IPS-11a (cell line): ENCODE measurements around the gene HOXB6.

ENCODE experiments used
- H3K4me3 ChIP-seq: one replicate; pipeline ENCODE4 v1.5.1; 2013; ENCODE audit warnings: low read depth, low read length, control low read depth

HOXB6 gene

DNA sequence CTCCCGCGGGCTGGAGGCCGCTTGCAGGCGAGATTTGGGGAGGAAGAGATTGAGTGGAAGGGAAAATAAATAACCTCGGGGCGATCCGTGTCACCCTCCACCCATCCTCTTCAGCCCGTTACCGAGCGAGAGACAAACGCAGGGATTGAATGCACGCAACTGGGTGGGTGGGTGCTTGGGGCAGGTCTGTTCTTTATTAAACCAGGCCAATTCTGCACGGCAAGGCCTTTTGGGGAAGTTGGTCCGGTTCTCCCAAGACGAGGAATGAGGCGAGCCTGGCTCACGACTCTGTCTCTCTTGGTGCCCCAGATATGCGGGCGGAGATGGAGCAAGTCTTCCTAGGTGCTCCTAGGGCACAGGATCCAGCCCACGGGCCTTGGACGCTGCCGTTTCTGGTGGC is 6.4 kb upstream of the HOXB6 start:
- no peak overlapping the region for H3K4me3 ChIP-seq

DNA sequence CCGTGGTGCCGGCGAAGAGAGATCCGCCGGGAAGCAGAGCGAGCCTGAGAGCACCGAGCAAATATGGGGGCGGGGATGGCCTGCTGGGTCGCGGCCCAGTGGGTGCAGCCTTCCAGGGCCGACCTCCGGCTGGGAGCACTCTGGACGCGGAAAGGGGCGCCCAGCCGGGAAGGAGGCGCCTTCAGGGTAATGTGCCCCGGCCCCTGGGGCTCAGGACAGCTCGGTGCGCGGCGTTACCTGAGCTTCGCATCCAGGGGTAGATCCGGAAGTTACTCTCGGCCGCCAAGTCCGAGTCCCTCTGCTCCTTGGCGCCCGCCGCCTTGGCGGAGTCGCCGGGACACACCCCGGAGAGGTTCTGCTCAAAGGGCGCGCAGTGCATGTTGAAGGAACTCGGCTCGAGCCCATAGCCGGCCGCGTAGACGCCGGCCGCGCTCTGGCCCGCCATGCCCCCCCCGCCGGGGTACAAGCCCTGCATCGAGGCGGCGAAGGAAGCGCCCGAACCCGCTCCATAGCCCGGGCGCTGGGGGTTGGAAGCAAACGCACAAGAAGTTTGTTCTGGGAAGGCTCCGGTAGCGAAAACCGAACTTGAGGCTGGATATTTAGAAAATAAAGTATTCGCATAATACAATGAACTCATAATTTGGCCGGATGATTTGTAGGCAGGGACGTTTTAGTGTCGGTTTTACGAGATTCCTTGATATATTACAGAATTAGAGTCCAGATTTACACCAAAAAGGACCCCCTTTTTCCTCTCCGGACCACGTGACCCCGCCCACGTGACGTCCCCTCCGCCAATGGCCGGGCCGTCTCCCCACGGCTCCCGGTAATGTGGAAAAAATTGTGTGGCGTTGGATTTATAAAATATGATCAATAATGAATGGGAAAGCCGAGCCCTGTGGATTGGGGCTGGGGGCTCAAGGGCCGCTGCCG is 5.8 kb upstream of the HOXB6 start, which contains the start of gene HOXB7:
Gene HOXB7, minus strand, starts transcription at position 736 of the 930 bp plus-strand sequence. Its CDS starts 99 bp downstream, at position 637.
- no peak within 1 kb of the TSS for H3K4me3 ChIP-seq

DNA sequence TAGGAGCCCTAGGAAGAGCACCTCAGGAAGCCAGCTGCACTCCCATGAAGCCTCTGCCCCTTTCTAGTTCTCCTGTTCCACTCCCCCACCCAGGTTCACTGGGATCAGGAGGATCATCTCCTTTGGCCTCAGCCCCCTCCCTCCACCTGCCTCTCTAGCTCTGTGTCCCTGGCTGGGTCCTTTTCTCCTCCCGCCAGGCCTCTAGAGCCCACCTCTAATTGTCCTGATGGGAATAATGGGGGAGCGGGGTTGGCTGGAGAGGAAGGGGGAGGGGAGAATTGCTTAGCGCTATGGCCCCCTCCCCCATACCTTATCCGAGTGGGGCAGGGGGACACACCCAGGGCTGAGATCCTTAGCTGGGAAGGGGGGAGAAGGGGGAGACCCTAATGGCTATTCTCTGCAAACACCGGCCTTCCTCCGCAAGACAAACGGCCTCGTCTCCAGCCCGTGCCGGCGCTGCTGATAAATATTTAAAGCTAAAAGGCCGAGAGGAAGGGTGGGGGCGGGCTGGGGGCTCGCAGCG is 5.0 kb upstream of the HOXB6 start:
- no peak overlapping the region for H3K4me3 ChIP-seq

DNA sequence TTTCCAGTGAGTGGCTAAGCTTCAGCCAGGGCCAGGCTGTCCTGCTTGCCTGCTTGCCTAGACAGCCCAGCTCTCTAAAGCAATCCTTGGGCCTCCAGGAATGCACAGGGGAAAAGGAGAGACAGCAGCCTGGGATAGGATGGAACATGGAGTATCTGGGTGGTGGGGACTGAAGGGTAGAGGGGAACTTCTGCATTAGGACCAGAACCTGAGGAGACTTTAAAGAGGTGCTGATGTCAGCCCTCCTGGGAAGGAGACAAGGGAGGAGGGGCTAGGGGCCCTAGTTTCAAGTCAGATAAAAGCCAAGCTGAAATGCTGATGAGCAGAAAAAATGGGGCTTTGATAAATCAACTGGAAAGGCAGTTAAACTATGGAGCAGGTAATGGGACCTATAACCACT is 4.2 kb upstream of the HOXB6 start:
- peak overlapping the region; percentile 4 for H3K4me3 ChIP-seq

DNA sequence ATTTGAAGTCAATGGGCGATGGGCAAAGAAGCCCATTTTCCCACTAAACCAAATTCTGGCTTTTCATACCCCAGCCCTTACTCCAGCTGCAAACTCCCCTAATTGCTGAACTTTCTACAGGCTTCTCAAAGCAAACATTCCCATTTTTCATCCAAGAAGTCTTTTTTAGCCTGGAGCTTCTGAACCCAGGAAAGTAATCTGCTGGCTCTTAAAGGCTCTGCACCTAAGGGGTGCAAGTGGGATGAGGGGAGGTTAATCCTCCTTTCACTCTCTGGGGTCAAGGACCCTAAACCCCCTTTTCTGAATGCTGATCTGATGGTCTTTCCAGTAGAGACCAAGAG is 3.7 kb upstream of the HOXB6 start:
- H3K4me3 ChIP-seq = no peak overlapping the region

DNA sequence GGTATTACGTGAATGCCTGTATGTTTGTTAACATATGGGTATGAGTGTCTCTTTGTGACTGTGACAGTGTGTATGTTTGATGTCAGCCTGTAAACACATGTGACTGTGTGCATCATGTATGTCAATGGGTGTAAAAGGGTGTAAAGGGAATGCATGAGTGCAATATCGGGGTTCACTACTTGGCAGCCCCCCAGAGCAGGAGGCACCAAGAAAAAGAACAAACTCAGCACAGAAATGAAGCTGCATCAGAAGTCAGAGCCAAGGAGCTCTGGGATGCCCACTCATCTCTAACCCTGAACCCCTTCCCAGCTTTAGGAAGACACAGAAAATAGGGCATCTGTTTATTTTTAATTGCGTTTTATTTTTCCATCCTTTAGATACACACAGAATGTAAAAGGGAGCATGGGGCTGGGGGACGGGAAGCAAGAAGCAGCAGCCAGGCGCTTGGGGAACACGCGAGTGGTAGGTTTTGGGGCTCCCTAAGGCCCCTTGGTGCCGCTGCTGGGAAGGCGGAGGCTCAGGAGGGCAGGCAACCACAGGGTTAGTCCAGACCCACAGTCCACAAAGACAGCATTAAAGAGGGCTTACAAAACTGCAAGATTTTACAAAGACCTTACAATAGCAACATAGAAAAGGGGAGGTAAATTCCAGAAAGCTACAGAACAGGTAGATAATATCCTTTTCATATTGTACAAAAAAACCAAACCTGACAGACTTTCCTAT is 2.3 kb upstream of the HOXB6 start:
- H3K4me3 ChIP-seq = no peak overlapping the region

DNA sequence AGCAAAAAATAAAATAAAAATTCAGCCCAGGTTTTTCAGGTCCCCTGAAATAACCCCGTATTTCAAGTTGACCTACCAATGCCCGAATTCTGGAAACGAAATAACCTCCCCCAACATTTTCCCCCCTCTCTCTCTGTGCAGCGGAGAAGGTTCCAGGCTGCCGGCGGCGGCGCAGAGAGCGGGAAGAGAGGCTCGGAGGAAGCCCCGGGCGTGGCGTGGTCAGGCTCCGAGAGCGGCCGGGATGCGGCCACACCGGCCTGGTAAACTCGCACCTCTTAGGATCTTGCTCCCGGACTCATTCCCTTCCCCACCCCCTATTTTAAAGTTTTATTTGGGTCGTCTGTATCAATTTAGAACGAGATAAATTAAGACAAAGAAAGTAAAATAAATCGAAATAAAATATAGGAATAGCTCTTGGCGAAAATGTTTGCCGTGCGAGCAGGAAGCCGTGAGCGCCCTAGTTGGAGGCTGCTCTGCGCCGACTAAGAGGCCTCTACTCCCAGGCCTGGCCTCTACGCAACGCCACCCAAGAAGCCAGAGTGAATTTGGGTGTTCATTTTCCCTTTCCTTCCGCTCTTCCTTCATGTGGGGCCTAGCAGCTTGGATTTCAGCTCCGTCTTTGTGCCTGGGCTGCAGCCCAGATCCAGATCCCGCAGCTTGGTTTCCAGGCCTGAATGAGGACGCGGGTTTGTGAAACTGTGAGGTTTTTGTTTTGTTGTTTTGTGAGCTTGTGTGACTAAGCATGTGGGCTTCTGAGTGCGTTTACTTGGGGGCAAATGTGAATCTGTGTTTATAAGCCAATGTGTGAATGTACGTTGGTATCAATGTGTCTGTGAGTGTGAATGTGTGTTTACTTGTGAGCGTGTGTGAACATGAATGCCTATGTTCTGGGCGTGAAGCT is 1.5 kb upstream of the HOXB6 start:
- H3K4me3 ChIP-seq = no peak overlapping the region

DNA sequence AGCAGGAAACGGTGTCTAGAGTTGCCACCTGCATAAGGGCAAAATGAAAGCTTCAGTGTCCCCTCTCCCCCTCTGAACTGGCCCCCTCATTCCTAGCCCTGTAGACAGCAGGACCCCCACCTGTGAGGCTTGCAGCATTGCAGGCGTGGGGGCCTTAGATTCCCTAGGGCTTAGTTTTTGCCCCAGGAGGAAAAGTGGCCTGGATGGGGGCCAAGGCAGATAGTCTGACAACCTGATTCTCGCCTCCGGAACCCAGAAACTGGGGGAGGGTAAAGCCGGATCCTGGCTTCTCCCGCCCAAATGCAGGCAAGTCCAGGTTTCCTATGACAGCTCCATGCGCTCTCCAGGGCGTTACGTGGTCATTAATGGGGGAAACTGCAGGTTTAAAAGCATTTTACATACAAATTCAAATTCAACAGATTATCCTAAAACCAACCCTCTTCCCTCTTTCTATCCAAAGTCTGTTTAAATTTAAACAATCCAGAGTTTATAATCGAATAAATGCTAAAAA is 678 bp upstream of the HOXB6 start:
- H3K4me3 ChIP-seq = no peak overlapping the region

DNA sequence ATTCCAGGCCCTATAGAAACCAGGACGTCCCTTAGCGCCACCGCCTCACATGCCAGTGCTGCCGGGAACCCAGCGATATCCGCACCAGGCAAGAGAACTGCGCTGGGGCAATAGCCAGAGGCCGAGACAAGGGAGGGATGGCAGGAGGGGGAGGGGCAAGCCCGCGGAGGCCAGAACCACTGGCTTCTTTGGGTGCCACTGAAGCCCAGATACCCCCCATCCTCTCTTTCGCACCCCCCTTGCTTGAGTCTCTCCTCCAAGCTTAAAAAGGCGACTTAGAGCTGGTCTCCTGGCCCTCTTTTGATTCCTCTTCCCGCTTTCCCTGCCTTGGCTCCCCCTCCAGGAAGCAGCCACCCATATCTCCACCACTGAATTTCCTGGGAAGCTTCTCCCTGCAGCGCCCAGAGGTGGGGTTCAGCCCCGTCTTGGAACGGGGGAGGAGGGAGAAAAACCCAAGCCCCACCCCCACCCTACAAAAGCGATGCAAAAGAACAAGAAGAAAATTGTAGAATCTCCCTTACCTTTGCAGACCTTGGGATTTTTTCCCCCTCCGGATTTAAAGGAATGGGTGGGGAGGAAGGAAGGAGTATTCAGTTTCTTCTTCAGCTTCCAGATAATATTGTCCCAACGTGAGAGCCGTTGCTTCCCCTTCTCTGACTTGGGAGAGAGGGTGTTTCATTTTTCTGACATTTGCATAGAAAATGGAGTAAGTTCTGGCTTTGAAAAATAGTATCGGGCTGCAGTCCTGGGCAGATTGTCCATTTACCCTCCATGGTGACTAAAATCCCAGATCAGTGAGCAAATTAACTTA is 622 bp downstream of the HOXB6 start:
- no peak overlapping the region for H3K4me3 ChIP-seq

DNA sequence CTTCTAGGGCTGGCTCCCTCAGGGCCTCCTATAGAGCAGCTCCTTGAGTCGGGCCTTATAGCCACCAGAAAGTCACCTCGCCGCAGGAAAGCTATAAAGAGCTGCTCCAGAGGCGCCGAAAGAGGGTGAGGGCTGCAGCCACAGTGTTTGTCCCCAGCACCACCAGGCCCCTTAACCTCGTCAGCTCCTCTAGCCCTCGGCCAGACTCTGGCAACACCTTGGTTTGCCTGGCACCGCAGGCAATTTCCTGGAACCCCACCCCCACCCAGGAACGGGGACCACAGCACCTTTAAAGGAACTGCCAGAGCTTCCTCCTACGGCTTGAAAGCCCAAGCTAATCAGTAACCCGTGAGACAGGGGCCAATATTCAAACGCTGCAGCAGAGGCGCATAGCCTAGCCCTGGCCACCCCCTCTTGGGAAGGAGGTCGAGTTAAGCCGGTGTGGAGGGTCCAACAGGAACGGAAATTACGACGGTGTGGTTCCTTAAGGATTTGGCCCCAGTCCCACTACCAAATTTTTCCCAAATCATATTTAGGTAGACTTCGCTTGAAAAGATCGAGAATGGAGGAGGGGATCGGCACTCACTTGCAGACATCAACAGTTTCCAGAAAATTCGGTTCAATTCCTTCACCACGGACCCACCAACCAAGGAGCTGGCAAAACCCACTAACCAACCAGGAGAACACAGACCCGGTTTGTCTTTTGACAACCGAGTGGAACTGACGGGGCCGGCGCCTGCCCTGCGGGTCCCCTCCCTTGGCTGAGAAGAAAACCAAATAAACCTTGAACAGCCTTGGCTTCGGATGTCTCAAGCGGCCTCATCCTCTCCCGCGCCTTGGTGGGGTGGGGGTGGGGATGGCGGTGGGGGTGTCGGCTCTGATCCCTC is 3.0 kb downstream of the HOXB6 start:
- no peak overlapping the region for H3K4me3 ChIP-seq

DNA sequence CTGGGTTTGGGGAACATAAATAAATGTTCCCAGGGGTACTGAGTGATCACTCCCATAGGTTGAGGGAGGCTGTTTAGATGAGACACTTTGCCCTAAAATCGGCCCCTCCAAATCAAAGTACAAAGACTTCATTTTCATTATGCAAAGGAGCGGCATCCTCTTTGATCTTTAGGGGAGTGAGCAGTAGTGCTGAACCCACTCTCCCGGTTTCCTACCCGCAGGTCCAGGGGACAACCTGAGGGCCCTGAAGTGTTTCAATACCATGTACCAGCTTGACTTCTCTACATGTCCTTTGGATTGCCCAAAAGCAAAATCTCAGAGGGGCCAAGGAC is 3.6 kb downstream of the HOXB6 start:
- no peak overlapping the region for H3K4me3 ChIP-seq

DNA sequence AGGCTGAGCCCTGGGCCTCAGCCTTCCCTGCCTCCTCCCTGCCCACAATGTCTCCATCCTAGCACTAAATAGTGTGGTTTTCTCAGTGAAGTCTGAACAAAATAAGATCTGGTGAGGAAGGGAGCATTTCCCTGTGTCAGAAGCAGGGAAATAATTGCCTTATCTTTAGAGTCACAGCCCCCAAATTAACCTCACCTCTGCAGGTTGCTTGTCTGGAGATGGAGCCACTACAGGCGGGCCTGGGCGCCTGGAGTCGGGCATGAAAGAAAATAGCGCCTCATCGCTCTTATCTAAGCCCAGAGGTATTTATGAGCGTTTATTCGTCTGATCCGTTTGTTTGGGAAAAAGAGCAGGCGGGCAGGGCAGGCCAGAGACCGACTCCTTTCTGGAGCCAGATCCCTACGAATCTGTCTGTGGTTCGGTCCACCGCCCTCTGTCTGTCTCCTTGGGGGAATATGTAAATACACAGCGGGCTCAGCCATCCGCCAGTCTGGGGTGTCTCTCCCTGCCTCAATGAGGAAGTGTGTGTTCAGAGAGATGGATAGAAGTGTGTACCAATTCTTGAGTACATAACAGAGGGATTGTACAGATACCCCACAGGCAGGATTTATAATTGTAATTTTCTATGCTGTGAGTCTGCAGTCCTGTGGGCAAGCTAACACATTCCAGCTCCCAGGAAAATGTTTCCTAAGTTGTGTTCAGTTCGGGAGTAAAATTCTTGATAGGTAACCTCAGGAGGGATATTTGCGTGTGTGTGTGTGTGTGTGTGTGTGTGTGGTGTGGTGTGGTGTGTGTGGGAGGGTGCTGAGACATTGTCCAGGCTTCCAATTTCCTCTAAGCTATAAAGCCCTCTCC is 4.3 kb downstream of the HOXB6 start:
- no peak overlapping the region for H3K4me3 ChIP-seq

DNA sequence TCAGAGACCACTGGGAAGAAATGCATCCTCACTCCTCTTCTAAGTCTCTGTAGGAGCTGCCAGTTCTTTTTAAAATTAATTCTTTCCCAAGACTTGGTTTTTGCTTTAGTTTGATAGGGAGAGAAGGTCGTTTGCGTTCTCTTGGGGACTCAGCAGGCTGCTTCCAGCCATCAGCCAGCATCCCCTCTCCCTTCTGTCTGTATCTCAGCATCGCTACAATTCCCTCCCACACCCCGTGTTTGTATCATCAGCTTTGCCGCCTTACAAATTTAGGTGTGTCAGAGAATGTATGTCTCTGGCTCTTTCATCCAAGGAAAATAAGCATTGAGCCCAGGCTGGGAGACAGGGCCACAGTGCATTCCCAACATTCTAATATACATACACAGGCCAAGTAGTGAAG is 5.4 kb downstream of the HOXB6 start:
- H3K4me3 ChIP-seq = no peak overlapping the region

DNA sequence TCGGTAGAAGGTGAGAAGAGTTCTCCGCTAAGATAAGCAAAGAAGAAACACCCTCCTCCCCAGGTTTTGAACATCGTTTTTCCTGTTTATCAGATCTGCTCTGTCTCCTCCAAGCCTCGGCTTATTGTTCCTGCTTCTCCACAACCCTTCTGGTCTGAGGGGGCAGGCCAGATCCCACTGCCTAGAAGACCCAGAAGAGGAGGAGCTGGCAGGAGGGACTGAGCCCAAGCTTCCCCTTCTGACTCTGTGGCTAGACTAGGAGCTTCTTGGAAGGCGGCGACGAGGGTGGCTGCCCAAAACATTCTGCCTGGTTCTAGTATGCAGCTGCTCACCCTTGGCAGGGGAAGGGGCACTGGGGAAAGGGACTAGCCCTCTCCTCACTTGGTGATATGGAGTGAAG is 6.0 kb downstream of the HOXB6 start:
- no peak overlapping the region for H3K4me3 ChIP-seq

DNA sequence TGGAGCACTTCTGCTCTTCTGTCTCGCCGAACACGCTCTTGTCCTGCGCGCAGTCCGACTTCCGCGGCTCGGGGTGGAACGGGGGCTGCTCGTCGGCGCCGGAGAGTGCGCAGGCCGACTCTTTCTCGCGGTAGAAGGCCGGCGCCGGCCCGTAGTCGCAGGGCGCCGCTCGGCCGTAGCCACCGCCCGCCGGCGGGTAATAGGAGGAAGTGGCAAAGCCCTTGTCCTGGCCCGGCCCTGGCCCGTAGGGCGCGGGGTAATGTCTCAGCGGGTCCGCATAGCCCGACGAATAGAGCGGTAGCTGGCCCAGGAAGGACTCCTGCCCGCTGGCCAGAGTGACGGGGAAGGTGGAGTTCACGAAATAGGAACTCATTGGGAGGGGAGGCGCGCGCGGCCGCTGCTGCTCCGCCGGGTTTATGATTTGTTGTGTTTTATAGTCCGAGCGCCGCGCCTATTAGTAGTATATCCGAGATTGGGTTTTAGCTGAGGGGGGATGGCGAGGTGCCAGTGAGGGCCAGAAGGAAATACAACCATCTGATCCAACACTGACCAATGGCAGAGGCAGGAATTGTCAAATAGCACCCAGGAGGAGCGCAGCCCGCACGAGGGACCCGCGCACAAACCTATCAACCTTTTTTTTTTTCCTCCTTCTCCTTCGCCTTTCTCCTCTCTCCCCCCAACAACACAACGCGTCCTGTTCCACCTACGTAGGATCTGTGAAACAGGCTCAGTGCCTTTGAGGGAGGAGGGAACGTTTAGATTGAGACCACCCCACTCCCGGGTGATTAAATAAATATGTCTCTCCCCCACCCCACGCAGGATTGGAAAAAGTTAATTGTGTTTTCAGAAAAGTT is 6.8 kb downstream of the HOXB6 start:
- no peak overlapping the region for H3K4me3 ChIP-seq

DNA sequence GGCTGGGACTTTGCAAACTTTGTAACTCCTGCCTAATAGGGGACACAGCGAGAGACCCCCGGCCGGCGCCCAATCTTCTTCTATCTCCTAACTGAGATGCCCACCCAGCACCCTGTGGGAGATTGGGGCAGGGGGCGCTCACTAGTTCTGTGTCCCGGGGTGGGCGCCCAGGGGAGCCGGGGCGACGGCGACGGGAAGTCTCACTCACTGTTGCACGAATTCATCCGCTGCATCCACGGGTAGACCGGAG is 7.3 kb downstream of the HOXB6 start:
- no peak overlapping the region for H3K4me3 ChIP-seq

DNA sequence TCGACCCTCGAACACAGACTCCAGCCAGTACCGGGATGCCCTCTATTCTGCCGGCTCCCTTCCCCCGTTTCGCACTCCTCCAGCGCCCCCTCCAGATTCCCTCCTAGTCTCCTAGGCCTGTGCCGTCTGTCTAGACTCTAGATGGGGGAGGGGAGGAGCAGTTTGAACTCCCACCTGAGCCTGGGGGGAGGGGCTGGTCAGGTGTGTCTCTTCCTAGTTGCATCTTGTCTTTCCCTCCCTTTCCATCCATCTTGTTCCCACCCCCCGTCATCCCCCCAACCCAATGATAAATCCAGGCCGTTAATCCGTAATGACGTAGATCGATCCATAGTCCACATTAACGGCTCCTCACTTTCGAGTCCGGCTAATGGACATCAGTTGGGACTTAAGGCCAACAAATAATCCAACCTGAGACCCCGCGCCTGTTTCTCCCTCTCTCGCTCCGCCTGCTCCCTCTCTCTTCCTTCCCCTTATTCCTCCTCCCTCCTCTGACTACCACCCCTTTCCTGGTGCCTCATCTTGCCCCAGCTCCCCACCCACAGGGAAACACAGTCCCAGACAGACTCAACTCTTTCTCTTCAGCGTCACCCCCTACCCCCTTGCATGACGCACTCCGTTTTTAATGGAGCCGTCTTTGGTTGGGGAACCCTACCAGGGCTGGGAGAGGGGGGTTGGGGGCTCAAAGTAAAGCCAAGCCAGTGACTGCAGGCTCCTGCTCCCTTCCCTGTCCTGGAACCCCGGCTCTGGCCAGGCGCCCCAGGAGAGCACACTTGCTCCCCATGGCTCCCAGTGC is 7.9 kb downstream of the HOXB6 start:
- no peak overlapping the region for H3K4me3 ChIP-seq
